ENCODE results near the gene MAB21L3. TPM values are rescaled to one million over a fixed set of nuclear protein-coding genes. Genes with fewer than 3 reads are reported as not detected.

MAB21L3 gene
- total and polyA plus RNA-seq, 12 donors: 0.07 TPM; not detected in 11

GRCh38 chr1:116130356-116130755 lies 19.2 kb downstream of the MAB21L3 start:
- intact Hi-C loops (cut with DNase I): no loop called here
- Histone ChIP-seq H3K4me3 (no peak overlapping the region), H3K27ac (no peak overlapping the region), H3K4me1 (no peaks in the 10 kb centered on the region), H3K36me3 (no peaks in the 10 kb centered on the region), H3K9me3 (no peaks in the 10 kb centered on the region), H3K27me3 (peaks cover 0 to 4% (median 0%) of the 10 kb centered on the region in 7 donors)
- no peak for TF ChIP-seq CTCF (IDR thresholded peaks at IDR 0.05)
- no peak for DNase-seq
- ATAC-seq: no peak

GRCh38 chr1:116131170-116131569 lies 20.0 kb downstream of the MAB21L3 start:
- no peak for ATAC-seq
- intact Hi-C loops (cut with DNase I): no loop called here
- no peak for TF ChIP-seq CTCF (IDR thresholded peaks at IDR 0.05)
- H3K36me3 ChIP-seq: no peaks in the 10 kb centered on the region
- peaks cover 0 to 3% (median 0%) of the 10 kb centered on the region in 7 donors for H3K27me3 ChIP-seq
- H3K9me3 ChIP-seq: no peaks in the 10 kb centered on the region
- 76 to 97% methylated on average over 4 of the region's 4 CpGs for WGBS, 2 donors
- no peak overlapping the region for H3K27ac ChIP-seq
- no peak overlapping the region for H3K4me3 ChIP-seq
- H3K4me1 ChIP-seq: no peaks in the 10 kb centered on the region
- no peak for DNase-seq

- ATAC-seq: no peak
- no peak for TF ChIP-seq CTCF (IDR thresholded peaks at IDR 0.05)
- no peak for DNase-seq
- H3K36me3 ChIP-seq: no peaks in the 10 kb centered on the region
- no peaks in the 10 kb centered on the region for H3K4me1 ChIP-seq
- no peaks in the 10 kb centered on the region for H3K9me3 ChIP-seq
- H3K4me3 ChIP-seq: no peak overlapping the region
- H3K27ac ChIP-seq: no peak overlapping the region
- intact Hi-C loops (cut with DNase I): no loop called here
- H3K27me3 ChIP-seq: peaks cover 0 to 3% (median 0%) of the 10 kb centered on the region in 7 donors
- 76 to 85% methylated on average over 9 of the region's 9 CpGs for WGBS, 2 donors
These were observed 20.8 kb downstream of the MAB21L3 start for GRCh38 chr1:116131866-116132605.

- Histone ChIP-seq H3K36me3 (no peaks in the 10 kb centered on the region), H3K4me1 (peaks cover 0 to 3% (median 0%) of the 10 kb centered on the region in 9 donors), H3K4me3 (no peak overlapping the region), H3K9me3 (peaks cover 0 to 8% (median 0%) of the 10 kb centered on the region in 11 donors), H3K27ac (no peak overlapping the region), H3K27me3 (peaks cover 0 to 3% (median 0%) of the 10 kb centered on the region in 7 donors)
- TF ChIP-seq CTCF (IDR thresholded peaks at IDR 0.05): peak in 4 of 9 donors; percentile 14 to 22 (median 16)
- WGBS, 2 donors: 54 to 56% methylated on average over 8 of the region's 8 CpGs
- ATAC-seq: peak in 2 of 8 donors; percentile 16 to 64
- no peak for DNase-seq
- intact Hi-C loops (cut with DNase I): no loop called here
These were observed 22.7 kb downstream of the MAB21L3 start for GRCh38 chr1:116133696-116134475.
